Activated CD4-positive, CD25-positive, alpha-beta regulatory T cell treated with anti-CD3 and anti-CD28 coated beads, Interleukin-2, amount 50 U/mL, for 72 hours (primary cell): ENCODE measurements around the gene TIMP2.
"Not testable (repeated sequence)": the region's sequence is repeated elsewhere in the genome, so short reads cannot be mapped to it uniquely, and the experiment has no call there.

Experiments
- DNase-seq: peaks from one replicate; pipeline ENCODE4 v3.0.0; 2021

Gene TIMP2

GRCh38 chr17:78902231-78902630 is 23.0 kb downstream of the TIMP2 start:
- not testable (repeated sequence) for DNase-seq

- no peak for DNase-seq
Measured at GRCh38 chr17:78901806-78902205, 23.4 kb downstream of the TIMP2 start.

GRCh38 chr17:78900816-78901215 is 24.4 kb downstream of the TIMP2 start:
- no peak for DNase-seq

- no peak for DNase-seq
Measured at GRCh38 chr17:78899361-78900260, 25.6 kb downstream of the TIMP2 start.

- no peak for DNase-seq
Measured at GRCh38 chr17:78898947-78899346, 26.2 kb downstream of the TIMP2 start.

GRCh38 chr17:78898075-78898836 is 26.9 kb downstream of the TIMP2 start:
- no peak for DNase-seq

GRCh38 chr17:78897664-78898047 is 27.5 kb downstream of the TIMP2 start:
- DNase-seq: no peak

- DNase-seq: no peak
Measured at GRCh38 chr17:78896834-78897663, 28.1 kb downstream of the TIMP2 start.

GRCh38 chr17:78896091-78896833 is 28.9 kb downstream of the TIMP2 start:
- DNase-seq: no peak

GRCh38 chr17:78895322-78895721 is 29.9 kb downstream of the TIMP2 start:
- DNase-seq: no peak

- no peak for DNase-seq
Measured at GRCh38 chr17:78893684-78894083, 31.5 kb downstream of the TIMP2 start.

- DNase-seq: no peak
Measured at GRCh38 chr17:78892936-78893379, 32.2 kb downstream of the TIMP2 start.

- no peak for DNase-seq
Measured at GRCh38 chr17:78892520-78892919, 32.7 kb downstream of the TIMP2 start.

- no peak for DNase-seq
Measured at GRCh38 chr17:78892062-78892456, 33.1 kb downstream of the TIMP2 start.

GRCh38 chr17:78891406-78892061 is 33.7 kb downstream of the TIMP2 start:
- DNase-seq: no peak

- DNase-seq: peak; percentile 39
Measured at GRCh38 chr17:78890498-78890897, 34.7 kb downstream of the TIMP2 start.

- DNase-seq: not testable (repeated sequence)
Measured at GRCh38 chr17:78890096-78890495, 35.1 kb downstream of the TIMP2 start.

- no peak for DNase-seq
Measured at GRCh38 chr17:78889531-78889930, 35.7 kb downstream of the TIMP2 start.

GRCh38 chr17:78888941-78889518 is 36.2 kb downstream of the TIMP2 start:
- DNase-seq: no peak

GRCh38 chr17:78886954-78887353 is 38.2 kb downstream of the TIMP2 start:
- no peak for DNase-seq

GRCh38 chr17:78885956-78886355 is 39.2 kb downstream of the TIMP2 start:
- DNase-seq: no peak
